Activated B cell treated with CpG ODN at 0.5 μM for 24 hours (primary cell): Measurements from ENCODE around the gene CAMTA1. TPM values are rescaled to one million over a fixed set of nuclear protein-coding genes. Genes with fewer than 3 reads are reported as not detected.

ENCODE experiments used
- ATAC-seq: fragments of 200-7000 bp; cut with Tn5 transposase; one replicate; pipeline ENCODE4 v1.10.0; 2021; ENCODE audit warnings: low read depth, mild to moderate bottlenecking, moderate library complexity
- CTCF ChIA-PET: fragments of 350-600 bp; sonication (Branson Sonifier 250); formaldehyde crosslinking; loops from one replicate; lab custom pipeline; 2021; ENCODE audit warnings: antibody characterized with exemption; lab: Charles Lee
- POLR2A ChIA-PET: fragments of 350-600 bp; sonication (Branson Sonifier 250); formaldehyde crosslinking; loops from one replicate; lab custom pipeline; 2021; ENCODE audit warnings: antibody characterized with exemption; lab: Charles Lee
- DNase-seq: peaks from one replicate; pipeline ENCODE4 v3.0.0; 2022
- H3K27ac Mint-ChIP-seq: one replicate; pipeline ENCODE4 v1.8.0; 2020; ENCODE audit warnings: mixed read lengths
- H3K27me3 Mint-ChIP-seq: one replicate; pipeline ENCODE4 v1.8.0; 2021; ENCODE audit warnings: mixed read lengths
- H3K36me3 Mint-ChIP-seq: one replicate; pipeline ENCODE4 v1.8.0; 2021; ENCODE audit warnings: low read depth, mixed read lengths
- H3K4me1 Mint-ChIP-seq: one replicate; pipeline ENCODE4 v1.8.0; 2021; ENCODE audit warnings: mixed read lengths
- H3K4me3 Mint-ChIP-seq: one replicate; pipeline ENCODE4 v1.8.0; 2020; ENCODE audit warnings: mild to moderate bottlenecking, mixed read lengths
- H3K9me3 Mint-ChIP-seq: one replicate; pipeline ENCODE4 v1.8.0; 2020; ENCODE audit warnings: mixed read lengths
- CTCF ChIP-seq: fragments of 200-600 bp; IDR thresholded peaks from one replicate; pipeline ENCODE4 v1.8.0; 2022; ENCODE audit warnings: antibody characterized with exemption, mild to moderate bottlenecking
- intact Hi-C: fragments of 100-400 bp; cut with micrococcal nuclease; formaldehyde crosslinking; loops from one replicate; pipeline ENCODE4 v1.15.1; 2024
- total RNA-seq: library from RNA; stranded (reverse); gene quantifications from 2 replicates; pipeline ENCODE4 v1.2.3, GENCODE V29; 2022

CAMTA1 gene
- total RNA-seq, 1 donor from 2014 or later, result 49.8 TPM

GRCh38 chr1:7534061-7534825 is 749.0 kb downstream of the CAMTA1 start:
- Mint-ChIP-seq H3K9me3 (no peaks in the 10 kb centered on the region), H3K4me3 (no peak overlapping the region), H3K36me3 (no peaks in the 10 kb centered on the region), H3K4me1 (no peaks in the 10 kb centered on the region), H3K27ac (no peak overlapping the region), H3K27me3 (peaks cover 4% of the 10 kb centered on the region)
- TF ChIP-seq CTCF, result no peak
- no peak for DNase-seq
- CTCF ChIA-PET, result no interaction called here
- intact Hi-C loops, result no loop called here
- POLR2A ChIA-PET, result no interaction called here
- ATAC-seq, result no peak

GRCh38 chr1:7535016-7535415 is 749.8 kb downstream of the CAMTA1 start:
- H3K9me3 Mint-ChIP-seq, result no peaks in the 10 kb centered on the region
- no peak overlapping the region for H3K4me3 Mint-ChIP-seq
- CTCF ChIA-PET, result no interaction called here
- no peak for TF ChIP-seq CTCF
- H3K4me1 Mint-ChIP-seq, result no peaks in the 10 kb centered on the region
- ATAC-seq (no peak), DNase-seq (no peak)
- H3K27ac Mint-ChIP-seq, result no peak overlapping the region
- H3K27me3 Mint-ChIP-seq, result peaks cover 4% of the 10 kb centered on the region
- intact Hi-C loops, result no loop called here
- no peaks in the 10 kb centered on the region for H3K36me3 Mint-ChIP-seq
- POLR2A ChIA-PET, result no interaction called here

GRCh38 chr1:7535934-7536878 is 751.0 kb downstream of the CAMTA1 start:
- Mint-ChIP-seq H3K4me3 (no peak overlapping the region), H3K9me3 (no peaks in the 10 kb centered on the region)

GRCh38 chr1:7536891-7537591 is 751.8 kb downstream of the CAMTA1 start:
- Mint-ChIP-seq H3K4me1 (no peaks in the 10 kb centered on the region), H3K27me3 (peaks cover 4% of the 10 kb centered on the region), H3K9me3 (no peaks in the 10 kb centered on the region), H3K27ac (no peak overlapping the region), H3K36me3 (no peaks in the 10 kb centered on the region), H3K4me3 (no peak overlapping the region)
- ChIA-PET POLR2A (no interaction called here), CTCF (no interaction called here)
- ATAC-seq (no peak), DNase-seq (no peak)
- intact Hi-C loops, result no loop called here
- no peak for TF ChIP-seq CTCF

More at GRCh38 chr1:7535934-7536878, 751.0 kb downstream of the CAMTA1 start:
- Mint-ChIP-seq H3K27ac (no peak overlapping the region), H3K4me1 (no peaks in the 10 kb centered on the region), H3K27me3 (peaks cover 4% of the 10 kb centered on the region), H3K36me3 (no peaks in the 10 kb centered on the region)
- POLR2A ChIA-PET, result no interaction called here
- DNase-seq (no peak), ATAC-seq (no peak)
- CTCF ChIA-PET, result no interaction called here
- intact Hi-C loops, result no loop called here
- no peak for TF ChIP-seq CTCF
